Kasumi-1 (cell line): Measurements from ENCODE around the gene WDR1.
A peak's percentile ranks its signal among the peaks of the same experiment; 100 is the strongest.

Experiments used
- DNase-seq, 2 experiments: peaks; one replicate each; lab custom pipeline; 2025; lab: John Stamatoyannopoulos, UW

WDR1 gene

DNA sequence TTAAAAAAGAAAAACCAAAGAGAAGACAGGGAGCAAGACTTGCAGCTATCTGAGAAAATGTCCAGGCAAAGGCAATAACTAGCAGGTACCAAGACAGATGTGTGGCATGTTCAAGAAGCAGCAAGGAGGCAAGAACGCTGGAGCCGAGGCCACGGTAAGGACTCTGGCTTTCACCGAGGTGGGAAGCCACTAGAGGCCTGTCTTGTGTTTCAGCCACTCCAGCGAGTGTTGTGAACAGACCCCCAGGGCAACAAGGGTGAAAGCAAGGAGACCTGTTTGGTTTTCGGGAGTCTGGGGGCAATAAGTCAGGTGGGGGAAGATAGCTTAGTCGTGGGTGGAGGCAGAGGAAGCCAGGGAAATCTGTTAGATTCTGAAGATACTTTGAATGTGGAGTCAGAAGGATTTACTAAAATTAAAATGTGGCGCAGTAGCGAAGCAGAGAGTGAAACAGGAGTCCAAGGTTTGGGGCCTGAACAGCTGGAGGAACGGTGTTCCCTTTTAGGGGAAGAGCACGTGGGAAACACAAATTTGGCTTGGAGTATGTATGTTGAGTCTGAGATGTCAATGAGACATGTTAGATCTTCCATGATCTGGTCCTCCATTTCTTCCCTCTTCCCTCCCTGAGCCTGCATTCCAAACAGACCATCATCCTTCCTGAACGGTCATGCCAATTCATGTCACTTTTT lies 3.1 kb downstream of the WDR1 start:
- no peak for DNase-seq

- DNase-seq = no peak
Measured at GRCh38 chr4:10112658-10113284, 3.8 kb downstream of the WDR1 start.

DNA sequence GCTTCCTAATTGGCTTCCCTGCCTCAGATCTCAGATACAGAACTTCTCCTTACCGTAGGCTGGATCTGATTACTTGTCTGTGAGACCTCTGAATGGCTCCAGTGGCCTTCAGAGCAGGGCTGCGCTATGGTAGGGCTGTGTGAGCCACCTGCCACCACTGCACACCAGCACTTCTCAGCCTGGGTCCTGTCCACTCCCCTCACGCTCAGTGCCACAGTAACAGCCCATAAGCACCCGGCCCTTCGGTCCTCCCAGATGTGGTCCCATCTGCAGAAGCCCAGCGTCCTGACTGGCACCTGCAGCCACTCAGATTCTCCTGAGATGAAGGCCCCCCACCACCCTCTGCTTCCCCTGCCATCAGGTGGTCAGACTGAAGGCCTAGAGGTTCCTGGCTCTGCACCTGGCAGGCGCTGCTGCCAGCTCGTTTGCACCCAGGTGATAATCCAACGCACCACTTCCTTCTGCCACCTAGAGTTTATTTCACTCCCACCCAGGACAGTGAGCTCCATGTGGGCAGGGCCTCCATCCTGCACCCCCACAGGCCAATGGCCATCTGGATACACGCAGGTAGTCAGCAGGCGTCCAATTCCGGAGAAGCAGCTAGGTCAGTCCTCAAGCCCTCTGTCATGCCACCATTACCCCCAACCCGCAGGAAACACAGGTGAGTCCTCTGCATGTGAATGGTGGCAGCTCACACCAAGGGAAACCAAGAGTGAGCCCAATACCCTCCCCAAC lies 5.4 kb downstream of the WDR1 start:
- DNase-seq = no peak

DNA sequence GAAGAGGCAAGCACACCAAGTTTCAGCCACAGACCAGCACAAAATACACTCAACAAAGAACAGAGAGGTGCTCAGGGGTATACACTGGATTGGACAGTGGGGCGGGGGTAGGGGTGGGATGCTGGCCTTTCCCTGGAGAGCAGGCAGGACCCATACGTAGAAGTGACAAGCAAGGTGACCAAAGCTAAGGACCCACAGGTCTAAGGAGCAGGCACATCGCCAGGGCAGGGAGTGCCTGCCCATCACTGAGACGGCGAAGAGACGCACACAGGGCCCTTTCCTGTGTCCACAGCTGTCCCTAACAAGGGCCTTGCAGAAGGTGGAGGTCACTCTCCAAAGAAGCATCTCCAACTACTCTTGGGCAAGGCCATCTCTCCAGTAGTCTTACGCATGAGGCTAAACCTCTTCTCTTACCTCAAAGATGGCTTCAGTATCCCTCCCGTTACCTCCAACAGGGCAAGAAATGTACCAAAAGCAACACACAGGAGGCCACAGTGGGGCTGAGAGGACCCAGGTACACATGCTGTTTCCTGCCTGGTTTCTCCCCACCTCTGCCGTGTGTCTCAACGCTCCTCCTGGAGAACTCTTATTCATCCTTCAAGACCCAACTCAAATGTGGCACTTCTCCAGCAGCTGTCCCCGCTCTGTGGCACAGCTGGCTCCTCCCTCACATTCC lies 6.5 kb downstream of the WDR1 start:
- DNase-seq = no peak

DNA sequence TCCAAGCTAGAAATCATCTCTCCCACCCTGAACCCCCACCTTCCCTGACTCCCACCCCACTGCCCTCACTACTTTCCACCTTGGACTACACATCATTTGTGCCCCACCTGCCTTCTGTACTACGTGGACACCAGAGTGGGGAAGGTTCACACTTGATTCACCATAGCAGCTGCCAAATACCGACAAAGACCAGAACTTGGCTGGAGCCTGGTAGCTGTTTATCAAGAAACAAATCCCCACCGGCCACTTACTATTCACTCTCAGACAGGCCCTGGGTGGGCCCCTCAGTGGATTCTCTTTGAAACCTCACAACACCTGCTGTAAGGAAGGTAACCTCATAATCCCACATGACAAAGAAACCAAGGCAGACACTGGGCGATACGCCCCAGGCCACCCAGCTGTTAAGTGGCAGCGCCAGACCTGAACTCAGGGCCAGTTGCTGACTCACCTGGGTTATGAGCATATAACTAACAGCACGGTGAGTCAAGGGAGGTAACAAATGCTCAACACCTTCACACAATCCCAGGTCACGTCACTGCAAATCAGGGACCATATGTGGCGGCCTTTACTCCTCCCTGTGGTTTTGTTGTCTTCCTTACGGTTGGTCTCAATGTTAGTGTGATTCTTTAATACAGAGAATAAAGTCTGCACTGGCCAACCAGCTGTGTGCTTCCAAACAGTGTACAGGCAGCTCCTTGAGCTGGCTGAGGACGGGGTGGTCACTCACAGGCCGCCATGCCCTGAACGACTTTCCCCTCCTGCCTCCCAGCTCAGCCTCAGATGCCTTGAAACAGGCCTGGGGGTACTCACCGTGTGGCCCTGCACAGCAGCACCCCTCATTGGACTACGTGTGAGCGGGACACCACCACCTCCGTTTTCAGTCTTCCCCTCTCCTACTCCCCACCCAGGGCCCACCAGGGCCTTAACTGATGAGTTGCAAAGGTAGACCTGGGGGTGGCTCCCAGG lies 7.5 kb downstream of the WDR1 start:
- DNase-seq = no peak

- DNase-seq = no peak
Measured at GRCh38 chr4:10108391-10108790, 8.2 kb downstream of the WDR1 start.

- no peak for DNase-seq
Measured at GRCh38 chr4:10107111-10108091, 9.2 kb downstream of the WDR1 start.

GRCh38 chr4:10106421-10107039 lies 10.1 kb downstream of the WDR1 start:
- peak; percentile 3 to 7 for DNase-seq

- DNase-seq = no peak
Measured at GRCh38 chr4:10105920-10106319, 10.7 kb downstream of the WDR1 start.

GRCh38 chr4:10105421-10105820 lies 11.2 kb downstream of the WDR1 start:
- no peak for DNase-seq

DNA sequence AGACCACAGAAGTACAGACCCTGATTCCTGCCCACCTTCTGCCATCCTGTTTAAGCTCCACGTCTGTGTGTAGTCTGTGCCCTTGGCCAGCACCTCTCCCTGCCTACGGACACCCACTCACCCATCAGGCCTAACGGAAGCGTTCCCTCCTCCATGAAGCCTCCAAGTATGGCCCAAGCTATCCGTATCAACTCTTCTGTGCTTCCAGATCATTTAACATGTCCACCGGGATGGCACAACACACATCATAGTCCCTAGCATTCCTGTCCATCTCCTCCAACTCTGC lies 11.7 kb downstream of the WDR1 start:
- DNase-seq = no peak

GRCh38 chr4:10104211-10104990 lies 12.2 kb downstream of the WDR1 start:
- DNase-seq = no peak

- no peak for DNase-seq
Measured at GRCh38 chr4:10102474-10103332, 13.9 kb downstream of the WDR1 start.

DNA sequence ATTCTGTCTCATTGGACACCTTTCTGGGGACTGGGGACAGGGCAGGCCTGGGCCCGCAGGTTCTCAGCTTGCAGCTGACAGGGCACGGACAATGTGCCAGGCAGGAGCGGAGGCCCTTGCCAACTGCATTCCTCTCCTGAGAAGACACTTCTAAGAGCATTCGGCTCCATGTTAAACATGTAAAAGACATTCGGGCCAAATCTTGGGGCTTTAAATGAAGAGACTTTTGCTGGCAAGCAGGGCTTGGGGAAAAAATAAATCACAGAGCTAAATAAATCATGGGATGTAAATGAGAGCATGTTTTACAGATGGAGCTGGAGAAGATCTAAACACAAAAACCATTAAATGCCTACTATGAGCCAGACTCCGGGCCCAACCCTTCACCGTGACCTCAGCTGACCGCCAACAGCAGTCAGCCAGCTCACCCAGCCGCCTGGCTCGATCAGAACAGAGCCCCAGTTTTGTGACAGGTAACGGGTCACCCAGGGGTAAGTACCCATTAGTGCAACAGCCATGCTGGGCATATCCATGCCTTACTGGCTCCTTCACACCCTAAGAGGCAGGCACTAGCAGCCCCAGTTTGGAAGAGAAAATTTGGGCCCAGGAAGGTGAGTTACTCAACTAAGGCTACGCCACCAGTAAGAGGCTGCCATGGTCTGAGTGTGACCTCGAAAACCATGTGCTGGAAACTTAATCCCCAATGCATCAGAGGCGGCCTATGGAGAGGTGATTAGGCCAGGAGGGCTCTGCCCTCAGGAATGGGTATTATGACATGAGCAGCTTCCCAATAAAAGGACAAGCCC lies 14.7 kb downstream of the WDR1 start:
- DNase-seq = no peak

DNA sequence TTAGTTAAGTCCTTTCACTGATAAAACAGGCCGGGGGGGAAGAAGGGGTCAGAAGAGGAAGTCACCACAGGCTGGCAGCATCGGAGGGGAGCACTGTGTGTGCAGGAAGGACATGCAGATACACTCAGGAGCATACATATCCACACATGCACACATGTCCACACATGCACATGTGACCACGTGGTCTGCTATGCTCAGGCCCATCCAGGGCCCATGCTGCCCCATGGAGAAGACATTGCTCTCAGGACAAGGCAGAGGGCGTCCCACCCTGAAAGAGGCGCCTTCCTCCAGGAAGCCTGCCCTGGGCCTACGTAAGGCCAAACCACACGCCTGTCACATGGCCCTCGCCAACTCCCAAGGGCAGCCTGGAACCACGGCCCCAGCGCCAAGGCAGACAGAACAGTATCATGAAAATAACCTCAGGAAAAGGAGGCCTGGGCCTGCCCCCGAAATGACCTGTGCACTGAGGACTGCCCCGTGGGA lies 15.8 kb downstream of the WDR1 start:
- DNase-seq = peak; percentile 21 to 41

DNA sequence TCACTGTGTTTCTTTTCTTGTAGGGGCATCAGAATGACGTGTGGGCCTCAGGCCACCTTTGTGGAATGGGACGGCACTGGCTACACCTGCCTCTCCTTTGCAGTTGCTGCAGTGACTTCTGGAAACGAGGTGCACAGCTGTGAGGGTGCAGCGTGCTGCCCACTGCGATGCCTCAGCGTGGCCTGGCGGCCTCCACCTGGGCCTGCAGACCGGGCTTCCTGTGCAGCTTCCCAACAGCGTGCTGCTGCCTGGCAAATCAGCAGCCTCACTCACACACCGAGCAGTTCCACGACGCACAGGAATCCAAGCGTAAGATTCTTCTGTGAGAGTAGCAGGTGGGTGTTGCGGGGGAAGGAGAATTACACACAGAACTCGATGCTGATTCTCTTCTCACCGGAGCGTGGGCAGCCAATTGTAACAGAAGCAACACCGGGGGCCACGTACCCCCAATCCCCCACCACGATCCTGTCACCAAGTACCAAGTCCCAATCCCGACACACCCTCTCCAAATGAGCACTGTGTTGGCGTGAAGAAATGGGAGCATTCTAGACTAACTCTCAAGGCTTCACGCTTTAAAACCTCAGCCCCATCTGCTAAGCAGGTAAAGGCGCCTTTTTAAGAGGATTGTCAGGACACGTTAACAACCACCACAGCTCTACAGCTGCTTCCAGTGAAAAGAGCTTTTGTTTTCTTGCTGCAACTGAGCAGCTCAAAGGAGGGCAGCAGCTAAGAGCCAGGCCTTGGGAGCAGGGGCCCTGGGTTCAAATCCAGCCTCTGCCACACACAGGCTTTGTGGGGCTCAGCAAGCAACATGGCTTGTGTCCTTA lies 16.9 kb downstream of the WDR1 start:
- no peak for DNase-seq
